Measurements from ENCODE around the gene ATG2A.
A peak's percentile ranks its signal among the peaks of the same experiment; 100 is the strongest.

The ATG2A gene

GRCh38 chr11:64924910-64925284 lies 7.9 kb upstream of the ATG2A start:
- peak; percentile 24 for DNase-seq (ENCODE audit: low spot score)

GRCh38 chr11:64923944-64924909 lies 7.2 kb upstream of the ATG2A start, which contains the start of gene PPP2R5B:
Gene PPP2R5B (plus strand): TSS chr11:64924689. CDS start chr11:64925735, 1,046 bp downstream.
- peak; percentile 98 for DNase-seq (ENCODE audit: low spot score)

- no peak for DNase-seq (ENCODE audit: low spot score)
Observed at GRCh38 chr11:64923151-64923661, 6.2 kb upstream of the ATG2A start.

GRCh38 chr11:64921384-64921783 lies 4.4 kb upstream of the ATG2A start:
- DNase-seq (ENCODE audit: low spot score): no peak

- no peak for DNase-seq (ENCODE audit: low spot score)
Observed at GRCh38 chr11:64920124-64920523, 3.1 kb upstream of the ATG2A start.

GRCh38 chr11:64919627-64920026 lies 2.6 kb upstream of the ATG2A start:
- no peak for DNase-seq (ENCODE audit: low spot score)

DNA sequence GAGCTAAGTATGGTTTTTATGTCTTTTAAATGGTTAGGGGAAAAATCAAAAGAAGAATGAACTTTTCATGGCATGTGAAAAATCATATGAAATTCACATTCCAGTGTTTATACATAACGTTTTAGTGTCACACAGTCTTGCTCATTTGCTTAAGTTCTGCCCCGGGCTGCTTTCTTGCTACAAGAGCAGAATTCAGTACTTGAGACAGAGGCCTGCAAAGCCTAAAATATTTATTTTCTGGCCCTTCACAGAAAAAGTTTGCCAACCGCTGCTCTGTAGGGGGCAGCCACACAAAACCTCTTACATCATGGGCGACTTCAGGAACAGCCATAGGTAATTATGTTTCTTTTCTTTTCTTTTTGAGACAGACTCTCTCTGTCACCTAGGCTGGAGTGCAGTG lies 1.0 kb upstream of the ATG2A start:
- DNase-seq (ENCODE audit: low spot score): peak; percentile 45

- no peak for DNase-seq (ENCODE audit: low spot score)
Observed at GRCh38 chr11:64917663-64917995, 620 bp upstream of the ATG2A start.

GRCh38 chr11:64916040-64916774 lies 802 bp downstream of the ATG2A start:
- DNase-seq (ENCODE audit: low spot score): no peak

GRCh38 chr11:64915376-64915887 lies 1.6 kb downstream of the ATG2A start:
- DNase-seq (ENCODE audit: low spot score): no peak

DNA sequence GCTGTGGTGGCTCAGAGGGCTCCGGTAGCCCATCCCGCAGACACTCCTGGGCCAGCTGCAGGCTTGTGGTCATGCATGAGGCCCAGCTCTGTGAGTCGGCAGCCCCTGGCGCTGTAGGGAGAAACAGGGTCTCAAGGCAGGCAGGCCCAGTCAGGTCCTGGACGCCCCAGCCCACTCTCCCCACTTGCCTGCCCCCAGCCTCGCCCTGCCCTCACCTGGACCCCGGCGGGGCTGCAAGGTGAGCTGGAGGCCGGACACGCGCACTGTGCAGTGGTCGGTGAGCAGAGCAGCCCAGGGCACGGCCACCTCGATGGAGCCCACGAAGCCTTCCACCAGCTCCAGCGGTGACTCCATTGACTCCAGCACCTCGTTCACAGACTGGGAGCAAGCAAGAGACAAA lies 2.9 kb downstream of the ATG2A start:
- no peak for DNase-seq (ENCODE audit: low spot score)

GRCh38 chr11:64913171-64913727 lies 3.8 kb downstream of the ATG2A start:
- DNase-seq (ENCODE audit: low spot score): no peak

DNA sequence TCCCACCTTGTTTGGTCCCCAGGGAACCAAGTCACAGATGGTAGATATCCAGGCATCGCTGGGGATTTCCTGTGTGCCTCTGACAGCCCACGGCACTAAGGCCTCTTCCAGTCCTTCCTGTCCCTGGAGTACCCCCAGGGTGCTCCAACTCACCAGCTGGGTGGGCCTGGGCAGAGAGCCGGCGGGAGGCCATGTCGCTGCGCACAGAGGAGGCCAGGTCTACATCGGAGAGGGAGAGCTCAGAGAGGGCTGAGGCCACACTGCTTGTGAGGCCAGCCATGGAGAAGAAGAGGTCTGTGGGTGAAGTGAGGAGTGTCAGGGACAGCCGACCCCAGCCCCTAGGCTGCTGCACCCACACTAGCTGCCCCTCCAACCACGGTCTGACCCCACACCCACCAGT lies 5.3 kb downstream of the ATG2A start:
- DNase-seq (ENCODE audit: low spot score): no peak

GRCh38 chr11:64911142-64911541 lies 5.9 kb downstream of the ATG2A start:
- DNase-seq (ENCODE audit: low spot score): no peak

- no peak for DNase-seq (ENCODE audit: low spot score)
Observed at GRCh38 chr11:64910451-64911093, 6.4 kb downstream of the ATG2A start.

GRCh38 chr11:64909653-64910343 lies 7.2 kb downstream of the ATG2A start:
- no peak for DNase-seq (ENCODE audit: low spot score)

DNA sequence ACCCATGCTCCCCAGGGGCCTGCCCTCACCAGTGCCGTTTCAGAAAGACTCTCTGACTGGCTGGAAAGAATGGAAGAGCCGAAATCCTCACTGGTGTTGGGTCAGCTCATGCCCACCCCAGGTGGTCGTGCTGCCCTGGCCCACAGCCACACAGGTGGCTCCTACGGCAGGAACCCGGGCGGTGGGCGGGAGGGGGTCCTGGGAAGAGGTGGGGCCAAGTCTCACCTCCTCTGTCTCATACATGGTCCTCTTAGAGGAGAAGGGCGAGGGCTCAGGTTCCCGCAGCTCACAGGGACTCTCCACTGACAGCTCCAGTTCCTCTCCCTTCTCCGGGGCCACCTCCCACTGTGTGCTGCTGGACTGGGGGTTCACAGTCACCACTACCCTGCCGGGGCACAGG lies 8.2 kb downstream of the ATG2A start:
- DNase-seq (ENCODE audit: low spot score): no peak

DNA sequence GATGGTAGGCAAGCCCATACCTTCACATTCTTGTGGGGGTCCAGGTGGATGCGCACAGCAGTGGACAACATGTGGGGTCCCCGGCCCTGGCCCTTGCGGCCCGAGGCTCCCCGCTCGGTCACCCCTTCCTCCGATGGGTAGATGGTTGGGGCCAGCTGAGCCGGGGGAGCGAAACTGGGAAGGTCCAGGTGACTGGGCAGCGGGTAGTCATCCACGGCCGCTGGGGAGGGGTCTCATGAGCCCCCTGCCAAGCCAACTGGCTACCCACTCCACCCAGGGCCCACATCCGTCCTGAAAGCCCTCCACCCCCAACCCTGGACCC lies 10.7 kb downstream of the ATG2A start:
- DNase-seq (ENCODE audit: low spot score): no peak

GRCh38 chr11:64905516-64906313 lies 11.3 kb downstream of the ATG2A start:
- DNase-seq (ENCODE audit: low spot score): no peak

GRCh38 chr11:64903291-64903833 lies 13.6 kb downstream of the ATG2A start:
- DNase-seq (ENCODE audit: low spot score): no peak
